Inflammatory macrophage (primary cell): ENCODE data around the gene RASL10B.
"Not testable (repeated sequence)": the region's sequence is repeated elsewhere in the genome, so short reads cannot be mapped to it uniquely, and the experiment has no call there.

ENCODE experiments used
- DNase-seq, 2 donors: peaks; one replicate each; pipeline ENCODE4 v3.0.0-alpha.2; 2020 to 2022
- total RNA-seq, 18 experiments: gene quantifications; one replicate each; lab custom pipeline; 2026; ENCODE audit warnings: mixed read lengths in 6 of 18, inconsistent platforms in 2 of 18; lab: John Stamatoyannopoulos, UW

RASL10B gene, protein sequence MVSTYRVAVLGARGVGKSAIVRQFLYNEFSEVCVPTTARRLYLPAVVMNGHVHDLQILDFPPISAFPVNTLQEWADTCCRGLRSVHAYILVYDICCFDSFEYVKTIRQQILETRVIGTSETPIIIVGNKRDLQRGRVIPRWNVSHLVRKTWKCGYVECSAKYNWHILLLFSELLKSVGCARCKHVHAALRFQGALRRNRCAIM
- total RNA-seq = 0 to 0.19 (median 0.05) reads per million in 18 experiments

DNA sequence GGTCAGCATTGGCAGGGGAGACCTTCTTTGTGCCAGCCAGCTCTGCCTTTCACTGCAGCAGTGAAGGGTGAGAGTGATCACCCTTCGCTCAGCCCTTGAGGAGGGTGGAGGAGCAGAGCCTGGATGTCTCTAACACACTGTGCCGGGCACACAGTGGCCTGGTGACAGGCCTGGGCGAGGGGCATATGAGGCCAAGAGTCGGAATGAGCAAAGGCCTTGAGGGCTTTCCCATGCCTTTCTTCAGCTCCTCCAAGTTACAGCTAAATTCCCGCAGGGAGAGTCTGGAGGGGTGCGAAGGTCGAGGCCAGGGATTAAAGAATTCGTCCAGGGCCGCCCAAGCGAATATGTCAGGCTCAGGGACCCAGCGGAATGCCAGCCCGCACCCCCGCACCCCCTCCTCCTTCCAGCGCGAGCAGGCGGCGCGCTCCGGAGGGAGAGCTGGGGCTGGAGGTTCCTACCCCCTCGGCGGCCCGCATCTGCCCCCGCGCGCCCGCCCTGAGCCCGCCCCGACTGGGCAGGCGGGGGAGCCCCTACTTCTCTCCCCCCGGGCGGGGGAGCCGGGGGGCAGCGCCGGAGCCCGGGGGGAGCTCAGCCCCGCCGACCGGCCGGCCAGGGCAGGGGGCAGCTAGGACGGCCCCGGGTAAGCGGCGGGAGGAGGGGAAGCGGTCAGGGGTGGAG lies at the start of gene RASL10B:
Gene RASL10B (plus strand): TSS at position 401 of the 678 bp plus-strand sequence. CDS start 3,546 bp downstream, outside the sequence.
- no peak for DNase-seq

DNA sequence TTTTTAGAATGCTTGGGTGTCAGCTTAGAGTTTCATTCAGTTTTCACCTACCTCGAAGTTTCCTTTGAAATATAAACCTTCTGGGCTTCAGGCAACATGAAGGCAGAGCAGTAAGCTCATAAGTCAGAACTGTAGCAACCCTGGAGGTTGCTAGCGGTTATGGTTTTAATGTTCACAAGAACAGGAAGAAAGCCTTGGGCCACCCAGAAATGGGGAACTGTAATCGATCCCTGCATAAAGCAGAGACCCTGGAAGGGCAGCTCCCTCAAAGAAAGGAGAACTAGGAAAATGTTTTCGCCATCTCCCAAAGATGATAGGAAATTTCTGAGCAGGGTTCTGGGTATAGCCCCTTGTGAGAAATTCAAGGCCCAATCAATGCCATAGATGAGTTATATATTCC lies 47.8 kb upstream of the RASL10B start:
- DNase-seq = peak; percentile 74

DNA sequence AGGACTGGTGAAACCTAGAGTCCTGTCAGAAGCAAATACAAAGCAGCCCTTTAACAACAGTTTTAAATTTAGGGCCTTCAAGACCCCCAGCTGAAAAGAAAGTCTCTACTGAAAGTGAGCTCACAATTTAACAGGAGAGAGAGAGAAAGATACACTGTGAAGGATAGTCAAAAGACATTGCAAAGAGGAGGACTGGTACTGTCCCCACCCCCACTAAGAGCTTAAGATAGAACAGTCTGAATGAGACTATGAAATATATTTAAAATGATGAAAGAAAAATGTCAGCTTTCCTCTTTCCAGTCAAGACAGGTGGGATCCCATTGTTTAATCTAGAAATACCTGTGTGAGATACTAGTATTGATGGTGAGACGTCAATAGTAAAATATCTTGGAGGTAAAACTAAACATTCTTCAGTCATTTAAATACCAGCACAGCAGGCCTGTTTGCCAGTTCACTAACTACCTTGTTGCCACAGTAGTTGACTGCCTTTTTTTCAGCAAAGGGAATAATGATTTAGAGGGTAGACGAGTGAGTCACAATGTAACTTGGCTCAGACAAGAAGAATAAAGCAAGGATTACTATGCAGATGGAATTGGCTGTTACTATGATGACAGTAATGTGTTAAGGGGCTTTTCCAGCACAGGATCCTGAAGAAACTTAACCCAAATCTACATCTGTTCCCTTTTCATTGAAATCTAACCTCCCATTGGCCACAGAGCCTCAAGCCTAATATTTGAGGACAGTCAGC lies 47.2 kb upstream of the RASL10B start:
- DNase-seq = no peak

DNA sequence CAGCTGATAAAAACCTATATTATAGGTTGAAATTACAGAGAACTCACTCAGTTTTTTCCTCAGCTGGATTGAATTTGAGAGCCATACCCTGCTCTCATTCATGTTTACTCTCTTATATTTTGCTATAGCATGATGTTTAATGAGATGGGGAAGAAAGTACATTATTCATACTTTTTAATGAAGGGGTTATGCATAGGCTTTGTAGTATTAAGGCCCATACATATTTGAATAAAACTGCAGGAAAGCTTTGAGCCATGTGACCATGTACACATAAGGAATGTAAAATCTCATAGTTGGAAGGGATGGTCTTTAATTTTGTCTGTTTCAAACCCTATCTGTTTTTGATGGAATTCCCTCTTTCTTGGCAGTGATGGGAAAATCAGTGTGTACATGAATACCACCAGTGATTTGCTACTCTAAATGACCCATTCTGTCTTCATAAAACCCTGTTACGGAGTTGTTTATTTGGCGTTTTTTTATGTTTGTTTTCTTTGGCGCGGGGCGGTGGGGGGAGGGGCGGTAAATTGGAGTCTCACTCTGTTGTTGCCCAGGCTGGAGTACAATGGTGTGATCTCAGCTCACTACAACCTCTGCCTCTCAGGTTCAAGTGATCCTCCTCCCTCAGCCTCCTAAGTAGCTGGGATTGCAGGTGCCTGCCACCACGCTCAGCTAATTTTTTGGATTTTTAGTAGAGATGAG lies 38.8 kb upstream of the RASL10B start:
- no peak for DNase-seq

DNA sequence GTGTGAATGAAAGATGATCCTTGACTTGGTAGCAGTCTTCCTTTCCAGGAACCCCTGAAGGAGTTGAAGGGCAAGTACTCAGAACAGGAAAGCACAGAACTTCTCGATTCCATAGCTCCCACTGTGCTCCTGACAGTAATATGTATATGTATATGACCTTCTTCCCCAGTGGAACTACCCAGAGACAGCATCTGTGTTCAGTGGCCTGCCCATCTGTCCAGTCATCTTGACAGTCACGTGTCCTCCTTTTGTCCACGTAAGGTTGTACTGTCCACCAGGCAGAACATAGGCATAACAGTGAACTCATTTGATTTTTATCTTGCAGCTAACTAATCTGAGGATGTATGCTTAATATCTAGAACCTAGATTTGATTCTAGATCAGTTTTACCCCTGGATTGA lies 37.8 kb upstream of the RASL10B start:
- no peak for DNase-seq

DNA sequence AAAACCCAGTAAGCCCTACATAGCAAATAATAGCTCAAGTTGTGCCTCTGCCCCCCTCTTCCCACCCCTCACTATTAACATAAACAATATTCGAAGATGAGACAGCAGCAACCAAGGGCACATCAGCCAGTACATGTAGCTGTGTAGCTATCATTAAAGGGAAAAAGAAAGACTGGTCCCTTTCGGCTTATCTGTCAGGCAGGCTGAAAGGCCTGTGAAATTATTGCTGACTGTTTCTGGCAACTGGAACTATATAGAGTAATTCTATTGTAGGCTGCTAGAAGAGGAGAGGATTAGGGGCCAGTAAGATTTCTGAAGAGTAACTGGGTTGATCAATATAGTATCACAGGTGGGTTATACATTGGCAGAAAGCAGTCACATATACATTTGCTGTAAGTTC lies 36.5 kb upstream of the RASL10B start:
- DNase-seq = no peak

DNA sequence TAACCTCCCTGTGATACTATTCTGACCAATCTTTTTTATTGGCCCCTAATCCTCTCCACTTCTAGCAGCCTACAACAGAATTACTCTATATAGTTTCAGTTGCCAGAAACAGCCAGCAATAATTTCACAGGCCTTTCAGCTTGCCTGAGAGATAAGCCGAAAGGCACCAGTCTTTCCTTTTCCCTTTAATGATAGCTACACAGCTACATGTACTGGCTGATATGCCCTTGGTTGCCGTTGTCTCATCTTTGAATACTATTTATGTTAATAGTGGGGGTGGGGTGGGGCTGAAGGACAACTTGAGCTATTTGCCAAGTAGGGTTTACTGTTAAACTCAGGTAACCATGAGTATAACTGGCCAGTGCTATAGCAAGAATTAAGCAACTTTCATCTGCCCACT lies 35.8 kb upstream of the RASL10B start:
- DNase-seq = no peak

DNA sequence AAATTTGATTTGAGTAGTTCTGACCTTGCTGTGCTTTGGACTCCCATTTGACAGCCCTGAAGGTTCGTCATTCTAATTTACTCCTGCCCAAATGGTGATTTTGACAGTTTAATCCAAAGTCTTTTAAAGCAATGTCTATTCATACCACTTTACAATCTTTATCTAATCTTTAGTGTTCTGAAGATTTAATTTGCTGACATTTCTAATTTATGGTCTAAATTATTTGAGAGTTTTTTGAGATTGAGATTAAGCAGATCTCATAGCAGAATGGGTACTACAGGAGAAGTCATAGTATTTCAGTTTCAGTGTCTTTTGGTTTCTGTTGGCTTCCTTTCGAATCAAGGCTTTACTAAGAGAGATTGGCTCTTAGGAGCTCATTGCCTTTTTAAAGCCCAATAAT lies 32.6 kb upstream of the RASL10B start:
- DNase-seq = no peak

DNA sequence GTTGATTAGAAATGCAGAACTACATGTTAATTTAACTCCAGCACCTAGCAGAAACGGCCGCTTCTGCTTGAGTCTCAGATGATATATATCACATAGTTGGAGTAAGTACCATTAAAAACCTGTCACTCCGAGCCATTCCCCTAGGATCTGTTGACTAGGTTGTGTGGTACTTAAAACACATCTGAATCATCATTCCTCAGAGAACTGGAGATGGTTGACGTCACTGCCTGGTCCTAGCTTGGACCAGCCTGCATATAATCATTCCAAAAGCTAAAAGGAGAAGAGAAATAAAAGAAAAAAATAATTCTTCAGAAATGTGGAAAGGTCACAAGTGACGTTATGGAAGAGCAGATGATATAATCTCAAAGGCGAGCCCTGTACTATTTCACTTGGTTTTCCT lies 31.3 kb upstream of the RASL10B start:
- DNase-seq = no peak

DNA sequence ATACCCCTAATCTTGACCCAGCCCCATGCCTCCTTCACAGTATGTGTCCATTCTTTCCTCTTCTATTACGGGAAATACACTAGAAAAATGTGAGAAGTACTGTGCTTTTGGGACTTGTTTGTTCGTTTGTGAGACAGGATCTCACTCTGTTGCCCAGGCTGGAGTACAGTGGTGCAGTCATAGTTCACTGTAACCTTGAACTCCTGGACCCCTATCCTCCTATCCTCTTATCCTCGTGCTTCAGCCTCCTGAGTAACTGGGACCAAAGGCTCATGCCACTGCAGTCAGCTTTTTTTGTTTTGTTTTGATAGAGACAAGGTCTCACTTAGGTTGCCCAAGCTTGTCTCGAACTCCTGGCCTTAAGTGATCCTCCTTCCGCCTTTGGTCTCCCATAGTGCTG lies 29.9 kb upstream of the RASL10B start:
- no peak for DNase-seq

DNA sequence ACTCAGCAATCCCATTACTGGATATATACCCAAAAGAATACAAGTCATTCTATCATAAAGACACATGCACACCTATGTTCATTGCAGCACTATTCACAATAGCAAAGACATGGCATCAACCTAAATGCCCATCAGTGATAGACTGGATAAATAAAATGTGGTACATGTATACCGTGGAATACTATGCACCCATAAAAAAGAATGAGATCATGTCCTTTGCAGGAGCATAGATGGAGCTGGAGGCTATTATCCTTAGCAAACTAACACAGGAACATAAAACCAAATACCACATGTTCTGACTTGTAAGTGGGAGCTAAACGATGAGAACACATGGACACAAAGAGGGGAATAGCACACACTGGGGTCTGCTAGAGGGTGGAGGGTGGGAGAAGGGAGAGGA lies 28.1 kb upstream of the RASL10B start:
- not testable (repeated sequence) for DNase-seq

DNA sequence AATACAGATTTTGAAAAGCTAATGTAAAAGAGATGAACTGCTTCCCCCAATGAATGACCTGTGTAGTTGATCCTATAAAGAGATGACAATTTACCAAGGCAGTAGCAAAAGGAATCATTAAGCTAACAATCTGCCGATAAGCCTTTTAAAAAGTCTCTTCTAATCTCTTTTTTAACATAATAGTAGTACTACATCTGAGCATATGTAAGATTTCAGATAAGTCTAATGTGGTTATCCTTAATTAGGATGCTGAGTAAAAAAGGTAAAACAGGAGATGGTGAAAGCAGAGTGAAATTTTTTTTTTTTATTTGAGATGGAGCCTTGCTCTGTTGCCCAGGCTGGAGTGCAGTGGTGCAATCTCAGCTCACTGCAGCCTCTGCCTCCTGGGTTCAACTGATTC lies 26.2 kb upstream of the RASL10B start:
- DNase-seq = no peak

DNA sequence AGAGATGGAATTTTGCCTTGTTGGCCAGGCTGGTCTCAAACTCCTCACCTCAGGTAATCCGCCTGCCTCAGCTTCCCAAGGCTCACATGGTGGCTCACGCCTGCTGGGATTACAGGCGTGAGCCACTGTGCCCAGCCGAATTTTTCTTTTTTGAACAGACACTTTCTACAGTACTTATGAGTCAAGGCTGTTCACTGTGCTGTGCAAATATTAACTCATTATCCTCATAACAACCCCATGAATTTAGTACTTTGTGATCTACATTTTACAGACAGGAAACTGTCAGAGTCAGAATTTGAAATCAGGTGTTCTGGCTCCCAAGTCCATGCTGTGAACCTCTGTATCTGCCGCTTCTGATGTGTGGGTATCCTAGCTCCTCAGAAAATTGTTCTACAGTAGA lies 25.7 kb upstream of the RASL10B start:
- DNase-seq = no peak

DNA sequence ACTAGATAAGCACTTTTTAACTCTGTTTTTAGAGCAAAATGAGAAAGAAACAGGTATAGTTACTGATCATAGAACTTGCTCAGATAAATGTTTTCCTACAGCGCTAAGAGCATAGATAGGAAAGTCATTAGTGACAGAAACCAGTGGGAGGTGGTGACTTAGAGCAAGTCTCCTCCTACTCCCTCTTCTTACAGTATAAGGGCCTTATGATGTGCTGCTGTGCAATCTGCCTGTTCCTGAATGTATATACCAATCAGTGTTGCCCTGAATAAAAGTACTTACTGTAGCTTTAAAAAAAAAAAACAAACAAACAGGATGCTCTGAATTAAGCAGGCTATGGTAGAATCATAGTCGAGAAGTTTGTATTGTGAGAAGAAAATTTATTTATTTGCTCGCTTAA lies 23.3 kb upstream of the RASL10B start:
- peak; percentile 17 to 61 for DNase-seq

DNA sequence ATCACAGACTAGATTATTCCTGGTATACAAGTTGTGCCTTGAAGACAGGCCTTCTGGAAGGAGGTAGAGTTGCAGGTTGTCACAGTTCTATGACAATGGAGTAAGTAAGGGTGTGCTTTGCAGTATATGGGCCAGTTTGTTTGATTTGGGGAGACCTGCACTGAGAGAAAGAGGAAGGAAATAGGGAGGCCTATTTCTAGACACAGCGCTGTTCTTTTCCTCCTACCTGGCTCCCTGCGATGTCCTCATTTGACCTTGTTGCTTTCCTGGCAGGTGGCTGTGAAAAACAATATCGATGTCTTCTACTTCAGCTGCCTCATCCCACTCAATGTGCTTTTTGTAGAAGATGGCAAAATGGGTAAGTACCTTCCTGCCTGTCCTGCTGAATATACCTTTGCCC lies 22.5 kb upstream of the RASL10B start:
- DNase-seq = no peak

DNA sequence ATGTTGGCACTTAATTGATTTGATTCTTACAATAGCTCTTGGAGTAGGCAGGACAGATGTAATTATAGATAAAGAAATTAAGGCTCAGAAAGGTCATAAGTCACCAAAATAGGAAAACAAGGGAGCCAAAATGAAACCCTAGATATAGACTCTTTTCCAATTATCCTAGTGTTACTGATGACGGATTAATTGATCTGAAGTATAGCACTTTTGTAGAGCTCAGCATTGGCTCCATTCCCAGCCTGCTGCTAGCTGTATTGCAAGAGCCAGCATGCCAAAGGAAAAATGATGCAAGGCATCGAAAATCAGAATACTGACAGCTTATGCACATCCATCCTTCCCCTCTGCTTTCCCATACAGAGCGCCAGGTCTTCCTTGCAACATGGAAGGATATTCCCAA lies 21.6 kb upstream of the RASL10B start:
- no peak for DNase-seq

DNA sequence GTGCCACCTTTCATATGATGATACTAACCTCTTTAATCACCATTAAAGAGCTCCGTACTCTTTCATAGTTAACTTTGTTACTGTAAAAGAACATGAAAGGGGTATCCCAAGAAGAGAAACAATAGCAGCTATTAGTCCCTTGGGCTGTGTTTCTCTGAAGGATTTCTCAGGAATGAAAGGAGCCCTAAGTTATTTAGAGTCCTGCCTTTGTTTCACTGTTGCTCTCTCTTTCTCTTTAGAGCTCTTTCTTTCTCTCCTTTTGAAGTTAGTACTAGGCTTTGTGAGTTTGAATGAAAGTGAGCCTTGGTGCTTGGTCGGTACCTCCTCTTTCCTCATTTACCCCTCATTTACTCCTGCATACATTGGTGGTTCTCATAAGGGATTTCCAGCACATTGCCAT lies 20.5 kb upstream of the RASL10B start:
- no peak for DNase-seq

DNA sequence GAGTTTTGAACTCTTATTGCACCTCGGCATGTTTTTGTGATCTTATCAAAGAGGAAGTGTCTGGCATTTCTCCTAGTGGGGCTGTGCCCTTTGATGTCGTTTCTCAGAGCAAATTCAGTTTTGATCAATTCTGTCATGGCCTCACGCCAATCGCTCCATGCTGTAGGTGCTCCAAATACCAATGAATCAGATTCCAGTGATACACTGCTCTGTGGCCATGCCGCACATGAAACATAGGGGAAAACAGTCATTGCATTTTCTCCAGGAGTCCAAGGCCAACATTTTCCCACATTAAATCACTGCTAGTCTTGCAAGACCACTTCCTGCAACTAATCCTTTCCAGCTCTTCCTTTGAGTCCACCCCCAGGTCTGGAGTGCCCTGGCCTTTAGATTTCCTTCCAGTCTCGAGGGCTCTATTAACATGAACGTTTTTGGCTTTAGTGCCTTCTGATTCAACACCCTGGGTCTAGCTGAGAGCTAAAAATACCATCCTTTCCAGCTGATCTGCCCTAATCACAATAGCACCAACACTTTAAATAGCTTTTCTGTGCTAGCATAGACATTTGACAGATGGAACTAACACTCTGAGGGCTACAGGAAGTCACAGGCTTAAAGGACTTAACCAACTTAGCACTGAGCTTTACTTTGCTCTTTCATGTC lies 18.2 kb upstream of the RASL10B start:
- DNase-seq = no peak

DNA sequence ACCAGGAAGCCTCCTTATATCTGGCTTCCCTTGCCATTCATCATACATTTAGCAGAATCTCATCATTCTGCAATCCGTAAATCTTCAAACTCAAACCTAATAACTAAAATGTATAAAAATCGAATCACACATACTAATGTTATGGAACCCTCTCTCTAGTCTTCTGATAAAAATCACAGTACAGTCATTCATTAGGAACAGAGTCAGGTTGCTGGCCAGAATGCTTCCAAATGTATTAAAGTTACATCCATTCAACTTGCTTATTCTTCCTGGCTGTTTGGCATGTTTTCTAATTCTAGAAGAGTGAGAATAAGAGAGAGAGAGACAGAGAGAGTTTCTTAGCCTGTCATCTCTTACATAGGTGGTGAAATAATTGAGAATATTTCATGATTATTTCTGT lies 16.5 kb upstream of the RASL10B start:
- no peak for DNase-seq

DNA sequence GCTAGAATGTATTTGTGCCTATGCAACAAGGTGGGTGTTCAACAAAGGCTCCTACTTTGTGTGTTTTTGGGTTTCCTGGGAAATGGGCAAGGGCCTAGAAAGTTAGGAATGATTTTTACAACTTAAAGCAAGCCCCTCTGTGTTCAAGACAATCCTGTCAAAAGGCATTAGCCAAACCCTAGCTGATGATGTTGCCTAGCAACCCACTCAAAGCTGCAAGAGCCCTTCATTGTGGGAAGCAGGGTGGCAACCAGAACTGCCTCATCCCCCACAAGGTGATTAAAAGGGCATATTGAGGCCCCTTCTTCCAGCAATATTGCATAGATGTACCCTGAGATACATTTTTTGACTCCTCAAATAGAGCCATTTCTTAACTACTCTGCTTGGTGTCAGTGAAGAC lies 16.0 kb upstream of the RASL10B start:
- no peak for DNase-seq

DNA sequence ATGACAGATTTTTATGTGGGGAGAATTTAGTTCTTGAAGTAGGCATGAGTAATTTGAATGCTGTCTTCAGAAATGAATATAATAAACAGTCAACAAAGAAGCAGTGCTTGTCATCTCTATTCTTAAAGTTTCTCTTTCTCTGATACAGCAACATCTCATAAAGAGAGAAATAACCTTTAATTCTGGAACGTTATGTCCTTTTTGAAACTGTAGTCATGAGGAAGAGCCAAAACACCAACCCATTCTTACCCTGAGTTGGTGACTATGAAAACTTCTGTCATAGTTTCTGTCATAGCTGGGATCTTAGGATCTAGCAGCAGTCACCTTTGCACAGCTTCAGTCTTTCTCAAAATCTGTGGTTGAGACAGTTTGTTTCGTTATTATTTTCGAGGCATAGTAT lies 15.3 kb upstream of the RASL10B start:
- no peak for DNase-seq

DNA sequence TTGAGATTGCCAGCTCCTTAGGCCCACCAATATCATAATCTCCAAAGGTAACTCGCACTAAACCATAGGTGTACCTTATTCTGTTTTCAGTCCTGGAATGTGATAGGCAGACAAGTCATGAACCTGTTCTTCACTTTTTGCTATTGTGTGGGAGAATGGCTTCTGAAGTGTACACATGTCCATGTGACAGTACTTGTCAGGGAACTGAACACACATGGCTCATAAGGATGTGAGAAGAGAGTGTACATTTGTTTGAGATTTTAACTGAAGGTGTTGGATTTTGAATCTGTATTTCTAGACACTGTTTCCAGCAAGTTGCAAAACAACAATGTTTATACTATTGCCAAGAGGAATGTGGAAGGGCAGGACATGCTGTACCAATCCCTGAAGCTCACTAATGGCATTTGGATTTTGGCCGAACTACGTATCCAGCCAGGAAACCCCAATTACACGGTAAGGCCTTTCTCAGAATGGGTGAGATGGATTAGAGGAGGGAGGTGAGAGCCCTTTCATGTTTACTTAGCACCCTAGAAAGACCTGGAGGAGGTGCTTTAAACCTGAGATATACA lies 14.5 kb upstream of the RASL10B start:
- no peak for DNase-seq
